Prostate gland (tissue), 2 donors: ENCODE measurements around the gene STAT4. TPM values are rescaled to one million over a fixed set of nuclear protein-coding genes. Genes with fewer than 3 reads are reported as not detected.

Experiments
- DNase-seq: peaks from one replicate; pipeline ENCODE4 v3.0.0-alpha.2; 2019; ENCODE audit warnings: low spot score
- H3K27ac ChIP-seq, 2 donors: fragments of 200-600 bp; sonication (generic); 2 replicates each; pipeline ENCODE4 v1.5.1; 2017 to 2019
- H3K27me3 ChIP-seq: fragments of 200-600 bp; sonication (generic); replicated peaks from 2 replicates; pipeline ENCODE4 v1.5.1; 2019; ENCODE audit not compliant: insufficient read depth
- H3K36me3 ChIP-seq, 2 donors: fragments of 200-600 bp; sonication (generic); 1 replicate in 1 of 2; 2 replicates in 1 of 2; pipeline versions ENCODE4 v1.5.1 to v1.8.1; 2017 to 2019
- H3K4me1 ChIP-seq: fragments of 200-600 bp; sonication (generic); replicated peaks from 2 replicates; pipeline ENCODE4 v1.5.1; 2019
- H3K4me3 ChIP-seq, 2 donors: fragments of 200-600 bp; sonication (generic); 2 replicates each; pipeline ENCODE4 v1.5.1; 2017 to 2019
- H3K9me3 ChIP-seq: fragments of 200-600 bp; sonication (generic); 2 replicates; pipeline ENCODE4 v1.5.1; 2017
- CTCF ChIP-seq, 4 experiments: fragments of 200-600 bp in 2 of 4; fragments of 450-650 bp in 2 of 4; sonication (generic) in 2 of 4; IDR thresholded peaks; 1 replicate in 3 of 4; 2 replicates in 1 of 4; pipeline ENCODE4 v1.5.1; 2016 to 2019; ENCODE audit warnings: antibody characterized with exemption in 4 of 4, mild to moderate bottlenecking in 2 of 4, moderate library complexity in 2 of 4
- POLR2A ChIP-seq: fragments of 450-650 bp; IDR thresholded peaks from one replicate; pipeline ENCODE4 v1.6.1; 2016; ENCODE audit warnings: antibody characterized with exemption, mild to moderate bottlenecking
- POLR2AphosphoS5 ChIP-seq: sonication (generic); formaldehyde crosslinking; IDR thresholded peaks from one replicate; pipeline ENCODE4 v1.6.1; 2017; ENCODE audit warnings: antibody characterized with exemption
- WGBS: methylation state at CpG from one replicate; pipeline ENCODE4 v1.1.5; 2018; 5-methylcytosine and 5-hydroxymethylcytosine counted together
- intact Hi-C: fragments of 100-400 bp; cut with DNase I; formaldehyde crosslinking; loops from one replicate; pipeline ENCODE4 v1.14.2; 2022
- total RNA-seq, 2 donors: library from RNA; depleted of rRNA; stranded (reverse); fragments of >200 nt; gene quantifications; one replicate each; pipeline ENCODE4 v1.1.0, GENCODE V29; 2016

STAT4 gene
- total RNA-seq, 2 donors from 2014 or later: 0.41 to 8.8 TPM

GRCh38 chr2:191145769-191146471 is 4.9 kb downstream of the STAT4 start:
- Histone ChIP-seq H3K4me3 (no peak overlapping the region), H3K27ac (no peak overlapping the region), H3K9me3 (no peaks in the 10 kb centered on the region), H3K4me1 (no peaks in the 10 kb centered on the region), H3K27me3 (no peaks in the 10 kb centered on the region), H3K36me3 (no peaks in the 10 kb centered on the region)
- intact Hi-C loops: no loop called here
- no peak for DNase-seq
- TF ChIP-seq POLR2A (no peak), CTCF (IDR thresholded peaks at IDR 0.05) (no peak), POLR2AphosphoS5 (no peak)
- WGBS: 76% methylated on average over 4 of the region's 4 CpGs

GRCh38 chr2:191144217-191144616 is 6.6 kb downstream of the STAT4 start:
- Histone ChIP-seq H3K9me3 (no peaks in the 10 kb centered on the region), H3K27me3 (no peaks in the 10 kb centered on the region), H3K36me3 (no peaks in the 10 kb centered on the region), H3K4me3 (no peak overlapping the region), H3K27ac (no peak overlapping the region), H3K4me1 (no peaks in the 10 kb centered on the region)
- no peak for TF ChIP-seq POLR2AphosphoS5
- TF ChIP-seq CTCF (IDR thresholded peaks at IDR 0.05): no peak
- TF ChIP-seq POLR2A: no peak
- WGBS: 94% methylated on average over 4 of the region's 4 CpGs
- DNase-seq: no peak
- intact Hi-C loops: no loop called here

GRCh38 chr2:191143791-191144190 is 7.0 kb downstream of the STAT4 start:
- DNase-seq: no peak
- no peaks in the 10 kb centered on the region for H3K36me3 ChIP-seq
- H3K9me3 ChIP-seq: no peaks in the 10 kb centered on the region
- no peaks in the 10 kb centered on the region for H3K27me3 ChIP-seq
- WGBS: 98% methylated on average over 1 of the region's 1 CpG
- H3K4me1 ChIP-seq: no peaks in the 10 kb centered on the region
- H3K27ac ChIP-seq: no peak overlapping the region
- TF ChIP-seq POLR2A: no peak
- no peak for TF ChIP-seq CTCF (IDR thresholded peaks at IDR 0.05)
- TF ChIP-seq POLR2AphosphoS5: no peak
- intact Hi-C loops: no loop called here
- H3K4me3 ChIP-seq: no peak overlapping the region

GRCh38 chr2:191128911-191129304 is 21.9 kb downstream of the STAT4 start:
- no peak for DNase-seq
- no peak for TF ChIP-seq CTCF (IDR thresholded peaks at IDR 0.05)
- TF ChIP-seq POLR2A: no peak
- TF ChIP-seq POLR2AphosphoS5: no peak

GRCh38 chr2:191128172-191128910 is 22.5 kb downstream of the STAT4 start:
- TF ChIP-seq POLR2A (no peak), CTCF (IDR thresholded peaks at IDR 0.05) (no peak), POLR2AphosphoS5 (no peak)
- DNase-seq: no peak
- WGBS: 68% methylated on average over 8 of the region's 8 CpGs

More at GRCh38 chr2:191128911-191129304, 21.9 kb downstream of the STAT4 start:
- Histone ChIP-seq H3K27me3 (no peaks in the 10 kb centered on the region), H3K36me3 (no peaks in the 10 kb centered on the region), H3K4me1 (no peaks in the 10 kb centered on the region), H3K4me3 (no peak overlapping the region), H3K9me3 (no peaks in the 10 kb centered on the region), H3K27ac (no peak overlapping the region)
- intact Hi-C loops: no loop called here
- WGBS: 40% methylated on average over 2 of the region's 2 CpGs

More at GRCh38 chr2:191128172-191128910, 22.5 kb downstream of the STAT4 start:
- Histone ChIP-seq H3K4me3 (no peak overlapping the region), H3K36me3 (no peaks in the 10 kb centered on the region), H3K9me3 (no peaks in the 10 kb centered on the region), H3K27me3 (no peaks in the 10 kb centered on the region), H3K4me1 (no peaks in the 10 kb centered on the region), H3K27ac (no peak overlapping the region)
- intact Hi-C loops: no loop called here
